HEK293 (cell line): ENCODE measurements around the gene MAP2.

Experiments used
- ELK4 ChIP-seq: IDR thresholded peaks from 2 replicates; pipeline ENCODE4 v1.6.1; 2011; ENCODE audit warnings: mild to moderate bottlenecking, low read depth, low read length, borderline replicate concordance
- GFI1B ChIP-seq: fragments of 450-650 bp; formaldehyde crosslinking; IDR thresholded peaks from 2 replicates; pipeline ENCODE4 v1.5.1; 2016; ENCODE audit warnings: missing biosample characterization, missing genetic modification characterization
- KLF7 ChIP-seq: fragments of 450-650 bp; formaldehyde crosslinking; IDR thresholded peaks from 2 replicates; pipeline ENCODE4 v1.5.1; 2016; ENCODE audit warnings: missing biosample characterization, missing genetic modification characterization, borderline replicate concordance
- RBAK ChIP-seq: fragments of 450-650 bp; formaldehyde crosslinking; IDR thresholded peaks from 2 replicates; pipeline ENCODE4 v1.5.1; 2016; ENCODE audit warnings: missing biosample characterization, missing genetic modification characterization
- SP2 ChIP-seq: fragments of 450-650 bp; formaldehyde crosslinking; IDR thresholded peaks from 2 replicates; pipeline ENCODE4 v1.5.1; 2016; ENCODE audit warnings: missing biosample characterization, missing genetic modification characterization
- SP3 ChIP-seq: fragments of 450-650 bp; formaldehyde crosslinking; IDR thresholded peaks from 2 replicates; pipeline ENCODE4 v1.5.1; 2016; ENCODE audit warnings: missing biosample characterization, missing genetic modification characterization
- TRIM28 ChIP-seq: IDR thresholded peaks from 2 replicates; pipeline ENCODE4 v1.6.1; 2011; ENCODE audit warnings: low read length, control low read depth, borderline replicate concordance
- TSHZ1 ChIP-seq: fragments of 450-650 bp; formaldehyde crosslinking; IDR thresholded peaks from 2 replicates; pipeline ENCODE4 v1.5.1; 2016; ENCODE audit warnings: missing biosample characterization, missing genetic modification characterization, borderline replicate concordance
- ZBTB11 ChIP-seq: fragments of 450-650 bp; formaldehyde crosslinking; conservative IDR thresholded peaks from 2 replicates; pipeline ENCODE4 v1.5.1; 2016; ENCODE audit warnings: low read depth, missing biosample characterization, missing genetic modification characterization
- ZBTB17 ChIP-seq: fragments of 450-650 bp; formaldehyde crosslinking; IDR thresholded peaks from 2 replicates; pipeline ENCODE4 v1.5.1; 2016; ENCODE audit warnings: missing biosample characterization, missing genetic modification characterization
- ZBTB21 ChIP-seq: fragments of 450-650 bp; formaldehyde crosslinking; IDR thresholded peaks from 2 replicates; pipeline ENCODE4 v1.5.1; 2017; ENCODE audit warnings: missing biosample characterization, missing genetic modification characterization
- ZBTB49 ChIP-seq: fragments of 450-650 bp; formaldehyde crosslinking; IDR thresholded peaks from 2 replicates; pipeline ENCODE4 v1.5.1; 2016; ENCODE audit warnings: missing biosample characterization, missing genetic modification characterization, low read depth
- ZBTB6 ChIP-seq: fragments of 450-650 bp; formaldehyde crosslinking; IDR thresholded peaks from 2 replicates; pipeline ENCODE4 v1.5.1; 2017; ENCODE audit warnings: missing biosample characterization, missing genetic modification characterization
- ZNF157 ChIP-seq: fragments of 450-650 bp; formaldehyde crosslinking; IDR thresholded peaks from 2 replicates; pipeline ENCODE4 v1.5.1; 2016; ENCODE audit warnings: missing biosample characterization, missing genetic modification characterization
- ZNF26 ChIP-seq: fragments of 450-650 bp; formaldehyde crosslinking; IDR thresholded peaks from 2 replicates; pipeline ENCODE4 v1.5.1; 2016; ENCODE audit warnings: missing biosample characterization, missing genetic modification characterization
- ZNF324 ChIP-seq: fragments of 450-650 bp; formaldehyde crosslinking; IDR thresholded peaks from 2 replicates; pipeline ENCODE4 v1.5.1; 2016; ENCODE audit warnings: missing biosample characterization, missing genetic modification characterization
- ZNF404 ChIP-seq: fragments of 450-650 bp; formaldehyde crosslinking; IDR thresholded peaks from 2 replicates; pipeline ENCODE4 v1.5.1; 2017; ENCODE audit warnings: missing biosample characterization, missing genetic modification characterization
- ZNF514 ChIP-seq: fragments of 450-650 bp; formaldehyde crosslinking; IDR thresholded peaks from 2 replicates; pipeline ENCODE4 v1.5.1; 2016; ENCODE audit warnings: missing biosample characterization, missing genetic modification characterization
- ZNF555 ChIP-seq: fragments of 450-650 bp; formaldehyde crosslinking; conservative IDR thresholded peaks from 2 replicates; pipeline ENCODE4 v1.5.1; 2017; ENCODE audit warnings: missing biosample characterization, mild to moderate bottlenecking, missing genetic modification characterization, inconsistent platforms
- ZNF692 ChIP-seq: fragments of 450-650 bp; formaldehyde crosslinking; IDR thresholded peaks from 2 replicates; pipeline ENCODE4 v1.5.1; 2016; ENCODE audit warnings: missing biosample characterization, missing genetic modification characterization
- ZNF837 ChIP-seq: fragments of 450-650 bp; formaldehyde crosslinking; IDR thresholded peaks from 2 replicates; pipeline ENCODE4 v1.5.1; 2016; ENCODE audit warnings: missing biosample characterization, missing genetic modification characterization
- ZSCAN5A ChIP-seq: fragments of 450-650 bp; formaldehyde crosslinking; IDR thresholded peaks from 2 replicates; pipeline ENCODE4 v1.5.1; 2016; ENCODE audit warnings: missing biosample characterization, missing genetic modification characterization

MAP2 gene

GRCh38 chr2:209495855-209496585, 72.2 kb downstream of the MAP2 start (continued):
- TF ChIP-seq ELK4 (no peak), TRIM28 (peak; percentile 55; the same call in 1 of the 2 replicates), ZNF837 (tag by site-specific recombination) (no peak), ZNF555 (tag by site-specific recombination) (no peak), GFI1B (tag by site-specific recombination) (peak; percentile 40; the same call in 1 of the 2 replicates), ZNF404 (tag by site-specific recombination) (no peak), ZNF157 (tag by site-specific recombination) (no peak), ZSCAN5A (no peak), ZNF26 (tag by site-specific recombination) (no peak), ZBTB49 (tag by site-specific recombination) (no peak), ZBTB17 (tag by site-specific recombination) (peak; percentile 67; the same call in 1 of the 2 replicates), ZBTB6 (tag by site-specific recombination) (no peak), ZBTB21 (tag by site-specific recombination) (peak; percentile 88), ZNF692 (tag by site-specific recombination) (peak; percentile 64; the same call in 1 of the 2 replicates), ZNF324 (tag by site-specific recombination) (peak; percentile 70), ZBTB11 (tag by site-specific recombination) (no peak), SP2 (tag by site-specific recombination) (no peak), ZNF514 (tag by site-specific recombination) (no peak), SP3 (tag by site-specific recombination) (peak; percentile 29; the same call in 1 of the 2 replicates), KLF7 (no peak), TSHZ1 (peak; percentile 94), RBAK (tag by site-specific recombination) (no peak)
